Stimulated activated CD4-positive, alpha-beta T cell treated with anti-CD3 and anti-CD28 coated beads, Interleukin-1b, Interleukin-23, amount 100 ng/mL, for 1 hour (primary cell): ENCODE measurements around the gene WDTC1.
A peak's percentile ranks its signal among the peaks of the same experiment; 100 is the strongest.

ENCODE experiments used
- DNase-seq, 2 donors: peaks; one replicate each; pipeline ENCODE4 v3.0.0-alpha.2; 2020; ENCODE audit warnings: low read depth in 2 of 2

Gene WDTC1

DNA sequence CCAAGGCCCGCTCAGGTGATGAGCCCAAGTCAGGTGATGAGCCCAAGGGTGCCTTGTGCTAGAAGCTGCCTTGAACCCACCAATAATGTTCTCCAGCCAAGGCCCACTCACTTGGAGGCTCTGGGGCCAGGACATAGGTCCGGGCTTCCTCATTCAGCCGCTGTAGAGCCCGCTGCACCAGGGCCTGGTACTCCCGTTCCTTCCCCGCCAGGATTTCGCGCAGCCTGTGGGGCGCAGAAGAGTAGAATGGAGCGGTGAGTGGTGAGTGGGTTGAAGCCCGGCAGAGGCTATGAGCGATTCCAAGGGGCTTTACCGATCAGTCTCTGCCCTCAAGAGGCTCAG lies 121.8 kb downstream of the WDTC1 start:
- DNase-seq, result no peak

DNA sequence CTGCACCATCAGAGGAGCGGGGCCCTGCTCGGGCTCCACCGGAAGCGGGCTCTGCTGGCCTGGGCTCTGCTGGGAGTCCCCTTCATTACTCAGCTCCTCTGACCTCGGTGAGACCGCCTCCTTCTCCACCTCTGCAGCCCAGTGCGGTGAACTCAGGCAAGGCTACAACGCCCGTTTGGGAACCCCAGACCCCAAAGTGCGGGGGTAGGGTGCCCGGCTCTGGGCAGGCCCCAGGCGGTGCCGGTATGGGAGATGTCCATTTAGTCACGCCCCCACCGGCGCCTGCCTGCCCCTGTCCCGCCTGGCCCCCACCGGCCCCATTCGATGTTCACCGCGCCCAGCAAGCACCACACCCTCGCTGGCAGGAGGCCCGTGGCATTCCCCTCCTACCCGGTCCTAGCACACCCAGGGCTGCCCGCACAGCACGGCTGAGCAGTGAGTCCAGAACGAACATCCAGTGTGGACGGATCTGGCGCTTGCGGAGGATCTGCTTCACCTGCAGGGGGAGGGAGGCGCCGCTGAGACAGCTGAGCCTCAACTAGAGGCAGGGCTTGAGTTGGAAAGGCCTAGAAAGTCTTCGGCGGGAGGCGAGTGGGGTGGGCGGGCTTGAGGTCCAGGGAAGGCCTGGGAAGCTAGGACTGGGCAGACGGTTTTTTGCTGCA lies 122.3 kb downstream of the WDTC1 start:
- DNase-seq, result no peak

DNA sequence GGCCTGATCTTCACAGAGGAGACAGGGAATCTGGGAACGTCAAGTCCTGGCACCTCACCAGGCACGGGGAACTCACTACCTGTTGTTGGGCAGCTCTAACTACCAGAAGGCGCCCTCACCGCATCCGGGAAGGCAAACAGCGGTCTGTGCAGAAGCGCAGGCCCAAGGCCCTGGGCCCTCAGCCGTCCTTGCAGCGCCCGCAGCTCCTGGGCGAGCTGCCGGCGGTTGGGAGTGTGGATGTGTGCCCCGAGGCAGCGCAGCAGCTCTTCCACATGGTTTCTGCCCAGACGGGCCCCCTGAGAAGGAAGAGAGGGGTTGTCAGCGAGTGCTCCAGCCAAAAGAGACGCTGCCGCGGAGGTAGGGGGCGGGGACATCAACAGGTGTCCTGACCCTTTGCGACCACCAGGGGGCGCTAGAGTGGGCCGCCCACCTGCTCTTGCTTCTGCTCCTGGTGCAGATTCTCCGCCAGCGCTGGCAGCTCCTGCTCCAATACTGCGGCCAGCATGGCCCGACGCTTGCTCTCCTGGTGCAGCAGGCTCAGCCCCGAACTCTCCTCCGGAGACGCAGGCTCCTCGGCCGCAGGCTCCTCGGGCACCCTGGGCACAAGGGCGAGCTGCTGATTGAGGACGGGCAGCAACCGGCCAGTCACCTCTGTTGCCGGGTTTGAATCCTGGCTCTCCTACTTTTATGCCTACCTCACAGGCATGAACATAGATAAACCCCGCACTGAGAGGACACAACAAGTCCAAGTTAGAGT lies 123.0 kb downstream of the WDTC1 start:
- peak; percentile 57 to 71 for DNase-seq
